SK-N-MC (cell line): Measurements from ENCODE around the gene XRN2.

ENCODE experiments used
- DNase-seq: peaks from one replicate; pipeline ENCODE4 v3.0.0-alpha.2; 2011; ENCODE audit warnings: low read depth, low spot score
- H3K27ac ChIP-seq: fragments of 200-600 bp; sonication (generic); 2 replicates; pipeline ENCODE4 v1.5.1; 2016; ENCODE audit warnings: mixed run types
- H3K36me3 ChIP-seq: fragments of 200-600 bp; sonication (generic); 2 replicates; pipeline ENCODE4 v1.6.1; 2017; ENCODE audit warnings: antibody characterized with exemption, low read length, mixed read lengths; ENCODE audit not compliant: insufficient read depth
- H3K4me3 ChIP-seq: fragments of 200-600 bp; sonication (generic); 2 replicates; pipeline ENCODE4 v1.5.1; 2016
- H3K9ac ChIP-seq: fragments of 200-600 bp; sonication (generic); 2 replicates; pipeline ENCODE4 v1.8.0; 2017; ENCODE audit warnings: mixed run types, mixed read lengths; ENCODE audit not compliant: insufficient read length
- H3K9me3 ChIP-seq: fragments of 200-600 bp; sonication (generic); 2 replicates; pipeline ENCODE4 v1.6.1; 2017; ENCODE audit warnings: low read depth, mild to moderate bottlenecking, antibody characterized with exemption, low read length, moderate library complexity, mixed read lengths
- EZH2 ChIP-seq: fragments of 200-600 bp; sonication (generic); IDR thresholded peaks from one replicate; pipeline ENCODE4 v1.6.1; 2017; ENCODE audit warnings: antibody characterized with exemption
- FOXP2 ChIP-seq: optimal IDR thresholded peaks from 2 replicates; pipeline ENCODE3; 2011; ENCODE audit warnings: mild to moderate bottlenecking, moderate library complexity; ENCODE audit not compliant: insufficient read depth; ENCODE audit errors: extremely low read length, control extremely low read depth
- POLR2AphosphoS5 ChIP-seq: IDR thresholded peaks from 2 replicates; pipeline ENCODE4 v1.6.1; 2012; ENCODE audit warnings: mild to moderate bottlenecking, low read depth, low read length, borderline replicate concordance

XRN2 gene

GRCh38 chr20:21384308-21384892 is 81.3 kb downstream of the XRN2 start:
- Histone ChIP-seq H3K36me3 (peaks cover 84% of the 10 kb centered on the region), H3K4me3 (no peak overlapping the region), H3K9ac (no peak overlapping the region), H3K9me3 (no peaks in the 10 kb centered on the region), H3K27ac (peak overlapping the region; percentile 32; the same call in 1 of the 2 replicates)
- DNase-seq, result no peak
- TF ChIP-seq POLR2AphosphoS5, result no peak
- no peak for TF ChIP-seq FOXP2
- TF ChIP-seq EZH2, result no peak

DNA sequence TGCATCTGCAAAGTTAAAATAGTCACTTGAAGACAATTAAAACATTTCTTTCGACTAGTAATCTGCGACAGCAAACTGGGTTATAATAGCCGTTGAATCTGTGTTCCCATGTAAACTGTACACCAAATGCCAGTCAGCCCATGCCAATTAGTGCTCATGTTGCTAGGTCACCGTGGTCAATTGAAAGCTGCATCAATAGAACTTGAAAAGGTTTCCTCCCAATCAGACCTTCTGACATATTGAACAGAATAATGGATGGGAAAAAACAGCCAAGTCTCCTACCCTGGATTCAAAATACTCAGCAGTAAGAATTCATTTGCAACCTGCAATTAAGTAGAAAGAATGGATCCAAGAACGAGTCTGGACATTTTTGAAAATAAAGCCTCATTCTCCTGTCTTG is 83.0 kb downstream of the XRN2 start:
- H3K9ac ChIP-seq, result no peak overlapping the region
- H3K4me3 ChIP-seq, result no peak overlapping the region
- H3K36me3 ChIP-seq, result peaks cover 78% of the 10 kb centered on the region
- TF ChIP-seq EZH2, result no peak
- no peaks in the 10 kb centered on the region for H3K9me3 ChIP-seq
- no peak for DNase-seq
- no peak overlapping the region for H3K27ac ChIP-seq

DNA sequence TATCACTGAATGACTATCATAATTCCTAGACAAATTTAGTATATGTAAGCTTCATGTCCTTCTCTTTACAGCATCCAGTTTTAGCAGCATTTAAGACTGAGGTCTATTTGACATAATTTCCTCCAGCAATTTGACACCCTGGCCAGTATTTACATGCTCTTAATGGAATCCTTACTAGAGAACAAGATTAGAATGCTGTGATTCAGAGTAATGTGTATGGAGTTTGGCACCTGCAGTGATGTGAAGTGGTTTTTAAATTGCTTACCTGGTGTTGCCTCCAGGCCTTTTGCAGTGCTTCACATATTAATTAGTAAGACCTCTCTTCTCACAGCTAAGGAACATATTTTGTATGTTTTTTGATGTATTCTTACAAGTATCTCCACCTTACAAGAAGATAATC is 84.4 kb downstream of the XRN2 start:
- DNase-seq, result no peak
- Histone ChIP-seq H3K36me3 (peaks cover 67% of the 10 kb centered on the region), H3K9me3 (no peaks in the 10 kb centered on the region), H3K27ac (peak overlapping the region; percentile 94), H3K4me3 (no peak overlapping the region), H3K9ac (no peak overlapping the region)
- TF ChIP-seq POLR2AphosphoS5, result no peak
- no peak for TF ChIP-seq FOXP2

GRCh38 chr20:21388566-21388965 is 85.4 kb downstream of the XRN2 start:
- H3K9ac ChIP-seq, result peak overlapping the region; percentile 7
- H3K4me3 ChIP-seq, result peak overlapping the region; percentile 50

GRCh38 chr20:21389368-21389767 is 86.2 kb downstream of the XRN2 start:
- H3K36me3 ChIP-seq, result peaks cover 49% of the 10 kb centered on the region
- H3K27ac ChIP-seq, result peak overlapping the region; percentile 94

More at GRCh38 chr20:21388566-21388965, 85.4 kb downstream of the XRN2 start:
- no peaks in the 10 kb centered on the region for H3K9me3 ChIP-seq
- TF ChIP-seq EZH2, result no peak
- no peak for TF ChIP-seq POLR2AphosphoS5
- no peak for TF ChIP-seq FOXP2
- DNase-seq, result no peak
- peaks cover 57% of the 10 kb centered on the region for H3K36me3 ChIP-seq
- peak overlapping the region; percentile 94 for H3K27ac ChIP-seq

DNA sequence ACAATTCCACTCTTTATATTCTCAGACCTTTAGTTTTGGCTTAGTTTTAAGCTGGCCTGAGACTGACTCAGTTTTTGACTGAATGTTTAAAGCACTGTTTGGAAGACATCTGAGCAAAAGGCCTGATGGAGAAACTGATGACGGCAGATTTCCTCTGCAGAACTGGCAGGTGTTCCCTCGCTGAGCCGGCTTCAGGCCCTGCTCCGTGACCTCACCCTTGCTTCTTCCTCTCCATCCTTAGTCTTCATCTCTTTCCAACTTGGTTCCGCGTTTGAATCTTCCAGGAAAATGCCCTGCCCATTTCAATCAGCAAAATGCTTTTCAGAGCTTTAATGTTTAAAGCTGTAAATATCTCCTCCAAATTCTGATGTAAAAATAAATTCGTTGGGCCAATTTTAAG is 87.6 kb downstream of the XRN2 start:
- H3K4me3 ChIP-seq, result no peak overlapping the region
- no peak for DNase-seq
- no peak for TF ChIP-seq POLR2AphosphoS5
- no peak for TF ChIP-seq EZH2
- no peak for TF ChIP-seq FOXP2

More at GRCh38 chr20:21389368-21389767, 86.2 kb downstream of the XRN2 start:
- Histone ChIP-seq H3K9me3 (no peaks in the 10 kb centered on the region), H3K4me3 (peak overlapping the region; percentile 50), H3K9ac (peak overlapping the region; percentile 7)
- no peak for TF ChIP-seq POLR2AphosphoS5
- peak; percentile 91 for TF ChIP-seq FOXP2
- no peak for DNase-seq

DNA sequence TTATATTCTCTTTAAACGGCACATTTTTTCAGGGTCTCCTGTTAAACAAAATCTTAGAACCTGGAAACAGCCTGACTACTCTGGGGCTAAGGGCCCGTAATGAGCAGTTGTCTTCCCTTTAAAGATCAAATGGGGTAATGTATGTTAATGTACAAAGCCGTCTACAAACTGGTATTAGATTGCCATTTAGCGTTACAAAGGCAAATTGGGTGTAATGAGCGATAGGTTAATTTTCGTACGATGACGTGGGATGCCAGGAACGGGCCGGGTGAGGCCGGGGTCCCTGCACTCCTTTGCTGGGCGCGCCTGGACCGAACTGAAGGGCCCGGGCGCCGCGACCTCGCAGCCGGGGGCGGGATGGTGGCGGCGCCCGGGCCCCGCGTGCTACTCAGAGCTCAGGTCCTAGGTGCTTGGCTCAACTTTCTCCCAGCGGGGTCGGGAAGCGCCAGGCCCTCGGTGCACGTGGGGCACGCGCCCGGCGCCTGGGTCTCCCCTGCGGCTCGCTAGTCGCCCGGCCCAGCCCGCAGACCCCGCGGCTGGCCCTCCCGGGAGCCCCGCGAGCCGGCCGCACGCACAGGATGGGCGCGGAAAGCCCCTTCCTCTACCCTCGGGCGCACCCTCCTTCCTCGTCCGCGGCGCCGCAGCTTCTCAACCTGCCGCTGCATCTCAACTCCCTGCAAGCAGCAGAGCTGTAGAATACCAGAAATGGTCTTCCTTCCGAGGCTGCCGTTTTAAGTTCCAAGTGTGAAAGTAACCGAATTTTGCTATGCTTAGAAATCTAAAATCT is 88.2 kb downstream of the XRN2 start:
- no peaks in the 10 kb centered on the region for H3K9me3 ChIP-seq
- no peak for DNase-seq
- peaks cover 39% of the 10 kb centered on the region for H3K36me3 ChIP-seq
- TF ChIP-seq EZH2, result no peak
- TF ChIP-seq FOXP2, result no peak
- TF ChIP-seq POLR2AphosphoS5, result no peak
- no peak overlapping the region for H3K9ac ChIP-seq
- H3K27ac ChIP-seq, result peak overlapping the region; percentile 94
- no peak overlapping the region for H3K4me3 ChIP-seq

More for the DNA sequence above, 87.6 kb downstream of the XRN2 start:
- peaks cover 46% of the 10 kb centered on the region for H3K36me3 ChIP-seq
- H3K9ac ChIP-seq, result no peak overlapping the region
- H3K9me3 ChIP-seq, result no peaks in the 10 kb centered on the region
- peak overlapping the region; percentile 94 for H3K27ac ChIP-seq

DNA sequence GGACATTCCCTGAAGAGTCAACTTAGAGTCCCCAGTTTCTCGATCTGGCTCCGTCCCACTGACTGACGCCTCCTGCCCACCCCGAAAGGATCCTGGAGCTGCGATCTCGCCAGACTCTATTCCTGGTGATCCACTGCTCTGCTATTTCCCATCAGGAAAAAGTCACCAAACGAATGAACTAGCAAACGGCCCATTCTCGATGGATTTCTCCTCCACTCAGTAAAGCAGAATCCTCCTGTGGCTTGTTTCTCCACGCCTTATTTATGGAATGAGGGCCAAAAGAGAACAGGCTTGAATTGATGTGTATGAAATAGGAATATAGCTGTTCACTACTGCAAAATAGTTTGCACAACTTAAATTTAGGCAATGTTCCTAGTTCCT is 88.8 kb downstream of the XRN2 start:
- Histone ChIP-seq H3K4me3 (peak overlapping the region; percentile 4; the same call in 1 of the 2 replicates), H3K9me3 (no peaks in the 10 kb centered on the region), H3K27ac (peak overlapping the region; percentile 91), H3K36me3 (peaks cover 34% of the 10 kb centered on the region), H3K9ac (no peak overlapping the region)
- DNase-seq, result no peak
- no peak for TF ChIP-seq FOXP2
- no peak; the same call in 1 of the 2 replicates for TF ChIP-seq POLR2AphosphoS5
- TF ChIP-seq EZH2, result no peak

DNA sequence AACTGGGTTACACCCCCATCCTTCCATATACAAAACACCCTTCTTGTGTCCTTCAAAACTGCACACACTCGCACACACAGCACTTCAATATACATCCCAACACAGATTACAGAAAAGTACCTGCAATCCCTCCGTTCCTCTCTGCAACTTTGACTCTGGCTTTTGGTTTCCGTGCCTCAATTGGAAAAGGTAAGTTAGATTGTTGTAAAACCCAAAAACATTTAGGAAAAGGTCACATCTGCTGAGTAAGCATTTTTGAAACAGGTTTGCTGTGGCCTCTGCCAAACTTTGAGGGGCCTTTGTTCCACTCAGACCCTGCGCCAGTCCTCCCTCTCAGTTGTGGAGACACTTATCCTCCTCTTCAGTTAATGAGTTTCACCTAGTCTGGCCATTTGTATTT is 90.0 kb downstream of the XRN2 start:
- peaks cover 25% of the 10 kb centered on the region; the same call in 1 of the 2 replicates for H3K36me3 ChIP-seq
- peak overlapping the region; percentile 91 for H3K27ac ChIP-seq
- DNase-seq, result no peak
- TF ChIP-seq POLR2AphosphoS5 (no peak), EZH2 (no peak), FOXP2 (no peak)
- H3K9ac ChIP-seq, result peak overlapping the region; percentile 15
- peak overlapping the region; percentile 84 for H3K4me3 ChIP-seq
- H3K9me3 ChIP-seq, result no peaks in the 10 kb centered on the region
